H1 (cell line): ENCODE measurements around the gene TLL2.
A peak's percentile ranks its signal among the peaks of the same experiment; 100 is the strongest.

Experiments
- BCL11A ChIP-seq, 2 experiments: IDR thresholded peaks; one replicate each; pipeline ENCODE4 v1.6.1; 2011; ENCODE audit warnings: low read depth in 2 of 2, low read length in 2 of 2, mild to moderate bottlenecking in 2 of 2
- CHD2 ChIP-seq: IDR thresholded peaks from 2 replicates; pipeline ENCODE4 v1.6.1; 2012; ENCODE audit warnings: low read length, improper control_type of control experiment
- EZH2 ChIP-seq: fragments of 200-600 bp; sonication (generic); IDR thresholded peaks from 2 replicates; pipeline ENCODE4 v1.7.1; 2012; ENCODE audit warnings: low read depth, mild to moderate bottlenecking, moderate library complexity, low read length, inconsistent platforms; ENCODE audit not compliant: severe bottlenecking
- GABPA ChIP-seq: IDR thresholded peaks from 2 replicates; pipeline ENCODE4 v1.6.1; 2011; ENCODE audit warnings: mild to moderate bottlenecking, low read length, moderate library complexity, borderline replicate concordance; ENCODE audit not compliant: insufficient read depth
- POLR2A ChIP-seq, 2 experiments: IDR thresholded peaks; 1 replicate in 1 of 2; 2 replicates in 1 of 2; pipeline ENCODE4 v1.6.1; 2011; ENCODE audit warnings: low read depth in 2 of 2, low read length in 2 of 2, mild to moderate bottlenecking in 2 of 2; ENCODE audit errors: control extremely low read depth in 1 of 2
- POLR2AphosphoS5 ChIP-seq: IDR thresholded peaks from 2 replicates; pipeline ENCODE4 v1.6.1; 2011; ENCODE audit warnings: low read depth, low read length
- RFX5 ChIP-seq: IDR thresholded peaks from 2 replicates; pipeline ENCODE4 v1.6.1; 2011; ENCODE audit warnings: low read depth, low read length, improper control_type of control experiment, borderline replicate concordance
- SIN3A ChIP-seq, 2 experiments: IDR thresholded peaks in 1 of 2; conservative IDR thresholded peaks in 1 of 2; 2 replicates each; pipeline ENCODE4 v1.6.1; 2011 to 2012; ENCODE audit warnings: low read length in 2 of 2, improper control_type of control experiment in 1 of 2, low read depth in 1 of 2, mild to moderate bottlenecking in 1 of 2
- TBP ChIP-seq: IDR thresholded peaks from 2 replicates; pipeline ENCODE4 v1.6.1; 2011; ENCODE audit warnings: low read depth, low read length, improper control_type of control experiment
- YY1 ChIP-seq: IDR thresholded peaks from 2 replicates; pipeline ENCODE4 v1.6.1; 2011; ENCODE audit warnings: low read depth, mild to moderate bottlenecking, low read length
- ZNF274 ChIP-seq: IDR thresholded peaks from 2 replicates; pipeline ENCODE4 v1.7.0; 2012; ENCODE audit warnings: low read length, borderline replicate concordance; ENCODE audit errors: extremely low read depth
- TF ChIP-seq, protein P1 (sequence below), 3 experiments: IDR thresholded peaks; 1 replicate in 2 of 3; 2 replicates in 1 of 3; pipeline versions ENCODE4 v1.5.1 to v1.6.1; 2011; ENCODE audit warnings: low read length in 3 of 3, mild to moderate bottlenecking in 3 of 3, inconsistent platforms in 2 of 3, low read depth in 1 of 3, moderate library complexity in 1 of 3; ENCODE audit not compliant: insufficient read depth in 1 of 3; ENCODE audit errors: control extremely low read depth in 1 of 3
- TF ChIP-seq, protein P2 (sequence below): IDR thresholded peaks from 2 replicates; pipeline ENCODE4 v1.6.1; 2012; ENCODE audit warnings: inconsistent platforms

DNA sequence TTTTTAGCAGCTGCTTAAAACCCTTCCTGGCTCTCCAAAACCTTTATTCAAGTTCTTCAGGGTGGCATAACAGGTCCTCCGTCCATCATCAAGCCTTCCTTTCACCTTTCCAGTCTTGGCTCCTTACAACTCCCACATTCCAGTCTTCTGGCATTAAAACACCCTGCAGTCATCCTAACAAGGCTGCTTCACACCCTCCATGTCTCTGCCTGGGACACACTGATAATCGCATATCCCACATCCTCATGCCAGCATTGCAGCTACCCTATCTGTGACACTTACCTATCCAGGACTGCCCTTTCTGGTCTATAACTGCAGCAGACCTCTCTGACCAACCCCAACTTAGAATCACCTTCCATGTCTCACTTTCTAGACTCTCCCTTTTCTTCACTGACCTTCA is 2.6 kb upstream of the TLL2 start:
- TF ChIP-seq RFX5 (no peak), ZNF274 (no peak), POLR2AphosphoS5 (peak; percentile 61; the same call in 1 of the 2 replicates), POLR2A (IDR thresholded peaks at IDR 0.05; ENCODE audit: control extremely low read depth in 1 of 2, low read depth in 2 of 2, low read length in 2 of 2) (no peak), CHD2 (no peak), EZH2 (no peak), YY1 (no peak), TBP (no peak), GABPA (no peak), SIN3A (conservative IDR thresholded peaks at IDR 0.05 in 1 of 2, IDR thresholded peaks at IDR 0.05 in 1 of 2; ENCODE audit: low read depth in 1 of 2, low read length in 2 of 2) (no peak), BCL11A (IDR thresholded peaks at IDR 0.05; ENCODE audit: low read depth in 2 of 2, low read length in 2 of 2) (no peak)
- TF ChIP-seq, protein P1, sequence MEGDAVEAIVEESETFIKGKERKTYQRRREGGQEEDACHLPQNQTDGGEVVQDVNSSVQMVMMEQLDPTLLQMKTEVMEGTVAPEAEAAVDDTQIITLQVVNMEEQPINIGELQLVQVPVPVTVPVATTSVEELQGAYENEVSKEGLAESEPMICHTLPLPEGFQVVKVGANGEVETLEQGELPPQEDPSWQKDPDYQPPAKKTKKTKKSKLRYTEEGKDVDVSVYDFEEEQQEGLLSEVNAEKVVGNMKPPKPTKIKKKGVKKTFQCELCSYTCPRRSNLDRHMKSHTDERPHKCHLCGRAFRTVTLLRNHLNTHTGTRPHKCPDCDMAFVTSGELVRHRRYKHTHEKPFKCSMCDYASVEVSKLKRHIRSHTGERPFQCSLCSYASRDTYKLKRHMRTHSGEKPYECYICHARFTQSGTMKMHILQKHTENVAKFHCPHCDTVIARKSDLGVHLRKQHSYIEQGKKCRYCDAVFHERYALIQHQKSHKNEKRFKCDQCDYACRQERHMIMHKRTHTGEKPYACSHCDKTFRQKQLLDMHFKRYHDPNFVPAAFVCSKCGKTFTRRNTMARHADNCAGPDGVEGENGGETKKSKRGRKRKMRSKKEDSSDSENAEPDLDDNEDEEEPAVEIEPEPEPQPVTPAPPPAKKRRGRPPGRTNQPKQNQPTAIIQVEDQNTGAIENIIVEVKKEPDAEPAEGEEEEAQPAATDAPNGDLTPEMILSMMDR (IDR thresholded peaks at IDR 0.05; ENCODE audit: control extremely low read depth in 1 of 3, insufficient read depth in 1 of 3, low read depth in 1 of 3, low read length in 3 of 3), result no peak
- TF ChIP-seq, protein P2, sequence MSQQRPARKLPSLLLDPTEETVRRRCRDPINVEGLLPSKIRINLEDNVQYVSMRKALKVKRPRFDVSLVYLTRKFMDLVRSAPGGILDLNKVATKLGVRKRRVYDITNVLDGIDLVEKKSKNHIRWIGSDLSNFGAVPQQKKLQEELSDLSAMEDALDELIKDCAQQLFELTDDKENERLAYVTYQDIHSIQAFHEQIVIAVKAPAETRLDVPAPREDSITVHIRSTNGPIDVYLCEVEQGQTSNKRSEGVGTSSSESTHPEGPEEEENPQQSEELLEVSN, result no peak
